ENCODE data around the gene COQ4. TPM values are rescaled to one million over a fixed set of nuclear protein-coding genes. Genes with fewer than 3 reads are reported as not detected.

Gene COQ4
- total RNA-seq, 1 experiment from 2014 or later, result 62.8 TPM

- H3K4me3 ChIP-seq (ENCODE audit: low read depth, low read length, poor library complexity, severe bottlenecking), result no peak overlapping the region
- intact Hi-C loops (cut with micrococcal nuclease; ENCODE audit: unreplicated experiment), result loop anchor here (5.0 kb wide), 1 partner anchor 115 kb away; no protein-coding TSS in a partner anchor
- no TSS peak for BruUV-seq (replicated peaks)
- no peaks in the 10 kb centered on the region for H3K36me3 ChIP-seq (ENCODE audit: insufficient read depth, low read length, poor library complexity, severe bottlenecking)
- no peak for TF ChIP-seq EZH2 (IDR thresholded peaks at IDR 0.05; ENCODE audit: borderline replicate concordance, low read depth, low read length, poor library complexity, severe bottlenecking)
- TF ChIP-seq, protein P1, sequence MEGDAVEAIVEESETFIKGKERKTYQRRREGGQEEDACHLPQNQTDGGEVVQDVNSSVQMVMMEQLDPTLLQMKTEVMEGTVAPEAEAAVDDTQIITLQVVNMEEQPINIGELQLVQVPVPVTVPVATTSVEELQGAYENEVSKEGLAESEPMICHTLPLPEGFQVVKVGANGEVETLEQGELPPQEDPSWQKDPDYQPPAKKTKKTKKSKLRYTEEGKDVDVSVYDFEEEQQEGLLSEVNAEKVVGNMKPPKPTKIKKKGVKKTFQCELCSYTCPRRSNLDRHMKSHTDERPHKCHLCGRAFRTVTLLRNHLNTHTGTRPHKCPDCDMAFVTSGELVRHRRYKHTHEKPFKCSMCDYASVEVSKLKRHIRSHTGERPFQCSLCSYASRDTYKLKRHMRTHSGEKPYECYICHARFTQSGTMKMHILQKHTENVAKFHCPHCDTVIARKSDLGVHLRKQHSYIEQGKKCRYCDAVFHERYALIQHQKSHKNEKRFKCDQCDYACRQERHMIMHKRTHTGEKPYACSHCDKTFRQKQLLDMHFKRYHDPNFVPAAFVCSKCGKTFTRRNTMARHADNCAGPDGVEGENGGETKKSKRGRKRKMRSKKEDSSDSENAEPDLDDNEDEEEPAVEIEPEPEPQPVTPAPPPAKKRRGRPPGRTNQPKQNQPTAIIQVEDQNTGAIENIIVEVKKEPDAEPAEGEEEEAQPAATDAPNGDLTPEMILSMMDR (conservative IDR thresholded peaks at IDR 0.05; ENCODE audit: low read depth, low read length), result no peak
- no peak for DNase-seq (ENCODE audit: low spot score)
- H3K4me1 ChIP-seq (ENCODE audit: insufficient read depth, low read length, poor library complexity, severe bottlenecking), result no peaks in the 10 kb centered on the region
- no peak overlapping the region for H3K27ac ChIP-seq (ENCODE audit: low read depth, low read length, poor library complexity, severe bottlenecking)
- ChIA-PET POLR2A (ENCODE audit: low non-redundant PET) (no interaction called here), CTCF (no interaction called here)
- no peaks in the 10 kb centered on the region for H3K9me3 ChIP-seq (ENCODE audit: low read depth, low read length, poor library complexity, severe bottlenecking)
- no peaks in the 10 kb centered on the region for H3K27me3 ChIP-seq (replicated peaks; ENCODE audit: insufficient read depth, low read depth, low read length, poor library complexity)
Measured at GRCh38 chr9:128297221-128297773, 25.3 kb upstream of the COQ4 start.

DNA sequence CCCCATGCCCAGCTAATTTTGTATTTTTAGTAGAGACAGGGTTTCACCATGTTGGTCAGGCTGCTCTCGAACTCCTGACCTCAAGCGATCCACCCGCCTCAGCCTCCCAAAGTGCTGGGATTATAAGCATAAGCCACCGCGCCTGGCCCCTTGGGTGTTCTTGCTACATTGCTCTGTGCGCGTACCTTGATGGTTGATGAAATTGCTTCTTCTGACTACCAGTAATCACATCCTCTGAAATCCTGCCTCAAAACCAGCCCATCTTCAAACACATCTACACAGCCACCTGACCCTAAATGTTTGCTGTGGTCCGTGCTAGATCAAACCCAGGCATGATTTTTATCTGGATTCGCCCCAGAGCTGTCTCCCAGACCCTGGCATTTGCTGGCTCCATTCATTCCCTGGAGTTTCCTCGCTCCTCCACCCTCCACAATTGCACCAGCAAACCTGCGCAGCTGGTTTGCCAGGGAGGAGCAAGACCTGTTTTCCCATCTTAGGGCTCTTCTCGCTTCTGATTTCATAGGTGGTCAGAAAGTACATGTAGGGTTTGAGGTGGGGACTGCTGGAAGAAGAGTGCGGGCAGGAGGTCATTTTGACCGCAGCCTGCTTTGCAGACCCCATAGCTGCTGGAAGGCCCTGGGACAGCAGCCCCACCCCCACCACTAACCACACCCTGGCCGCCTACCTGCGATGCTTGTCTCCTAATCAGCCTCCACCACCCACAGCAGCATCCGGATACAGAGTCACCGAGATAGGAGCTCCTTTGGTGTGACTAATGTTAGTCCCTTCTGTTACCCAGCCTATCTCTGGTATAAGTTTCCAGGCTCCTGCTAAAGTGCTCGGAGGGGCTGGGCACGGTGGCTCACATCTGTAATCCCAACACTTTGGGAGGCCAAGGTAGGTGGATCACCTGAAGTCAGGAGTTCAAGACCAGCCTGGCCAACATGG, 23.8 kb upstream of the COQ4 start:
- Histone ChIP-seq H3K36me3 (ENCODE audit: insufficient read depth, low read length, poor library complexity, severe bottlenecking) (no peaks in the 10 kb centered on the region), H3K4me1 (ENCODE audit: insufficient read depth, low read length, poor library complexity, severe bottlenecking) (no peaks in the 10 kb centered on the region), H3K9me3 (ENCODE audit: low read depth, low read length, poor library complexity, severe bottlenecking) (no peaks in the 10 kb centered on the region), H3K27me3 (replicated peaks; ENCODE audit: insufficient read depth, low read depth, low read length, poor library complexity) (no peaks in the 10 kb centered on the region), H3K4me3 (ENCODE audit: low read depth, low read length, poor library complexity, severe bottlenecking) (no peak overlapping the region), H3K27ac (ENCODE audit: low read depth, low read length, poor library complexity, severe bottlenecking) (no peak overlapping the region)
- no peak for DNase-seq (ENCODE audit: low spot score)
- intact Hi-C loops (cut with micrococcal nuclease; ENCODE audit: unreplicated experiment), result loop anchor here (5.0 kb wide), 1 partner anchor 113 kb away; no protein-coding TSS in a partner anchor
- CTCF ChIA-PET, result no interaction called here
- BruUV-seq (replicated peaks), result no TSS peak
- no peak for TF ChIP-seq EZH2 (IDR thresholded peaks at IDR 0.05; ENCODE audit: borderline replicate concordance, low read depth, low read length, poor library complexity, severe bottlenecking)
- TF ChIP-seq, protein P1 (conservative IDR thresholded peaks at IDR 0.05; ENCODE audit: low read depth, low read length), result no peak
- POLR2A ChIA-PET (ENCODE audit: low non-redundant PET), result interaction anchor here (0.7 kb wide), 1 partner anchor 12 kb away, joined by 8 read pairs; no protein-coding TSS in a partner anchor

DNA sequence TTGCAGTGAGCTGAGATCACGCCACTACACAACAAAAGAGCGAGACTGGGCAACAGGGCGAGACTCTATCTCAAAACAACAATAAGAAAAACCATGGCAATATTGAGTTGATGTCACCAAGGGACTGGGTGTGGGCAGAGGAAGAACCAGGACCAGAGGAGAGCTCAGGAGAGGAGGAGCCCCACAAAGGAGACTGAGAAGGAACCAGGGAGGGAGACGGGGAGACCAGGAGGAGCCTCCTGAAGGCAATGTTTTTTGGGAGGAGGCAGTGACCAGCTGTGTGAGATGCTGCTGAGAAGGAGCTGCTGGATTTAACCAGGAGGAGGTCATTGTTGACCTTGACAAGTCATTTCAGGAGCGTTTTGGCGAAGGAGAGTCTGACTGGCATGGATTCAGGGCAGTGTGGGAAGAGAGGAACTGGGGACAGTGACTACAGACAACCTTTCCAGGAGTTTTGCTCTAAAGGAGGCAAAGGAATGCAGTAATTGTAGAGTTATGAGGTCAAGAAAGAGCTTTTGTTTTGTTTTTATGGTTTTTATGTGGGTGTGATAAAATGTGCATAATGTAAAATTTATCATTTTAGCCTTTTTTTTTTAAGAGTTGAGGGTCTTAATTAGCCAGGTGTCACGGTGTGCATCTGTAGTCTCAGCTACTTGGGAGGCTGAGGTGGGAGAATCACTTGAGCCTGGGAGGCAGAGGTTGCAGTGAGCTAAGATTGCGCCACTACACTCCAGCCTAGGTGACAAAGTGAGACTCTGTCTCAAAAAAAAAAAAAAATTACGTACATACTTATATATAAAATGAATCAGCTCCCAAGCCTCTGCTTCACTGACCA, 18.3 kb upstream of the COQ4 start:
- no peak overlapping the region for H3K27ac ChIP-seq (ENCODE audit: low read depth, low read length, poor library complexity, severe bottlenecking)

More for the DNA sequence above, 18.3 kb upstream of the COQ4 start:
- intact Hi-C loops (cut with micrococcal nuclease; ENCODE audit: unreplicated experiment), result no loop called here
- CTCF ChIA-PET, result no interaction called here
- no peak for TF ChIP-seq EZH2 (IDR thresholded peaks at IDR 0.05; ENCODE audit: borderline replicate concordance, low read depth, low read length, poor library complexity, severe bottlenecking)
- TF ChIP-seq, protein P1 (conservative IDR thresholded peaks at IDR 0.05; ENCODE audit: low read depth, low read length), result no peak
- no peaks in the 10 kb centered on the region for H3K9me3 ChIP-seq (ENCODE audit: low read depth, low read length, poor library complexity, severe bottlenecking)
- no peak overlapping the region for H3K4me3 ChIP-seq (ENCODE audit: low read depth, low read length, poor library complexity, severe bottlenecking)
- POLR2A ChIA-PET (ENCODE audit: low non-redundant PET), result interaction anchor here (0.9 kb wide), 1 partner anchor 8 kb away, joined by 3 read pairs; no protein-coding TSS in a partner anchor
- no peaks in the 10 kb centered on the region for H3K27me3 ChIP-seq (replicated peaks; ENCODE audit: insufficient read depth, low read depth, low read length, poor library complexity)
- H3K36me3 ChIP-seq (ENCODE audit: insufficient read depth, low read length, poor library complexity, severe bottlenecking), result peaks cover 4% of the 10 kb centered on the region
- DNase-seq (ENCODE audit: low spot score), result no peak
- H3K4me1 ChIP-seq (ENCODE audit: insufficient read depth, low read length, poor library complexity, severe bottlenecking), result no peaks in the 10 kb centered on the region
- BruUV-seq (replicated peaks), result no TSS peak
